AG10803 (cell line): ENCODE data around the gene SFMBT1.

Experiments
- DNase-seq: peaks from one replicate; pipeline ENCODE4 v3.0.0; 2010; ENCODE audit warnings: low read depth
- H3K4me3 ChIP-seq: 2 replicates; pipeline ENCODE4 v1.5.1; 2011; ENCODE audit warnings: mild to moderate bottlenecking, low read length, control low read depth
- CTCF ChIP-seq: conservative IDR thresholded peaks from 2 replicates; pipeline ENCODE4 v1.5.1; 2011; ENCODE audit warnings: mild to moderate bottlenecking, low read length, control low read depth, inconsistent platforms

The SFMBT1 gene

DNA sequence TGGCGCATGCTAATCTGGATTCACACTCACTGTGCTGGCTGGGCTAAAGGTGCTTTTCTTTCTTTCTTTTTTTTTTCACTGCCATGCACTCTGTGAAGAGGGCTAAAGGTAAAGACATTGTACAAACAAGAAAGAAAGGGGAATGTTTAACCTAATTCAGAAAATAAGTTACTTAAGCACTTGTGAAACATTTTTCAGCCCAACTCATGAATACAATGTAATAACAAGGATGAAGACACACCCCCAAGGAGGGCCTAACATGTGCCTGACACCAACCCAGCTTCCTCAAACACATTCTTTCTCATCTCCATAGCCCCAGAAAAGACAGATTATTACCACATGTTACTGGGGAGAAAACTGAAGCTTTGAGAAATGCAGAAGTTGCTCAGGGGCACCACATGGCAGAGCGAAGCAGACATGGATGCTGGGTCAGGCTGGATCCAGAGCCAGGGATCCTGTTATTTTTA lies 154.2 kb downstream of the SFMBT1 start:
- TF ChIP-seq CTCF: no peak
- no peak overlapping the region for H3K4me3 ChIP-seq
- DNase-seq: peak; percentile 91

DNA sequence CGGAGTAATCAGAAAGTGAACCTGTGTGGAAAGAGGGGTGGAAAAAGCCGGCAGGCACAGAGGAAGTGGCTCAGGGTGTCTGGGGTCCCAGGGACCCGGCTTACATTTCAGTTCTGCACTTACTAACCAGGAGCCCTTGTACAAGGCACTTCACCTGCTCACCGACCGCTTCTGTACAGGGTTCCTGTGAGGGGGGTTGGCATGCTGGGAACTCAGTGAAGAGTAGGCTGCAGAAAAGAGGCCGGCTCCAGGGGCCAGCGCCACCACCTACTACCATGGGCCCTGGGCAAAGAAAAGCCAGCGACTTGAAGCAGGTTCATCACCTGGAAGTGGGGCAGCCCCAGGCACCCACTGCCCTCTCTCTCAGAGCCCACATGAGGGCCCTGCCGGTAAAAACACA lies 154.7 kb downstream of the SFMBT1 start:
- no peak for DNase-seq
- no peak for TF ChIP-seq CTCF
- H3K4me3 ChIP-seq: no peak overlapping the region

- no peak for TF ChIP-seq CTCF
- no peak for DNase-seq
- no peak overlapping the region for H3K4me3 ChIP-seq
Measured at GRCh38 chr3:52890735-52891134, 155.1 kb downstream of the SFMBT1 start.

DNA sequence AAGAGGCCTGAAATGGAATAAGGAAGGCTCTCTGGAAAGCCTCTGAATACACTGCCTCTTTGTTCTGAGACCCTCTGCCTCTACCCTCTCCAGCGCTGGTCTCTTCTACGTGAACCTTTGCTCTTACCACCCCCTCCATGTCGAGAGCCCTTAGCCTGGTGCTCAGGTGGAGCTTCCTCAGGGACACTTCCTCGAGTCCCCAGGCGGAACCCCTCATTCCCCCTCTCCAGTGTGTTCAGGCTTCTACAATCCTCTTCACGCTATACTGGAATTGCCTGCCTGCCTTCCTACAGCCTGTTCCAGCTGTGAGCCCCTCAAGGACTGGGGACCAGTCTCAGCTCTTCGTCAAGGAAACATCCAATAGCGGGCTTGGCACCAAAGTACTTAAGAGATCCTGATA lies 156.0 kb downstream of the SFMBT1 start:
- H3K4me3 ChIP-seq: no peak overlapping the region
- no peak for DNase-seq
- no peak for TF ChIP-seq CTCF

DNA sequence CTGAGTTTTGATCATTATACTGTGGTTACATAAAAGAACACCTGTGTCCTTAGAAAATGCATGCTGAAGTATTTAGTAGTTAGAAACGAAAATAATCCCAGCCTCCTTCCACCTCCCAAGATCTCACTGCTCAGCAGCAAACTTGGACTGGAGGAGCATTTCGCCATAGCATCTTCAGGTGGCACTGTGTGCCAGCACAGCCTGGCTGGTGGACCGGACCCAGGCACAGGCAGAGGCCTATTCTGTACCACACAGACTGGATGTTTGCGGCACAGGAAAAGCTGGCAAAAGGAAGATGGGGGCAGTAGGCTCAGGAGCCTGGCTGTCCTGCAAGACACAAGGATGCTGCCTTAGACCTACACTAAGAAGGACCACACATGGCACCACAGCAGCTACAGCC lies 158.7 kb downstream of the SFMBT1 start:
- TF ChIP-seq CTCF: no peak
- no peak for DNase-seq

DNA sequence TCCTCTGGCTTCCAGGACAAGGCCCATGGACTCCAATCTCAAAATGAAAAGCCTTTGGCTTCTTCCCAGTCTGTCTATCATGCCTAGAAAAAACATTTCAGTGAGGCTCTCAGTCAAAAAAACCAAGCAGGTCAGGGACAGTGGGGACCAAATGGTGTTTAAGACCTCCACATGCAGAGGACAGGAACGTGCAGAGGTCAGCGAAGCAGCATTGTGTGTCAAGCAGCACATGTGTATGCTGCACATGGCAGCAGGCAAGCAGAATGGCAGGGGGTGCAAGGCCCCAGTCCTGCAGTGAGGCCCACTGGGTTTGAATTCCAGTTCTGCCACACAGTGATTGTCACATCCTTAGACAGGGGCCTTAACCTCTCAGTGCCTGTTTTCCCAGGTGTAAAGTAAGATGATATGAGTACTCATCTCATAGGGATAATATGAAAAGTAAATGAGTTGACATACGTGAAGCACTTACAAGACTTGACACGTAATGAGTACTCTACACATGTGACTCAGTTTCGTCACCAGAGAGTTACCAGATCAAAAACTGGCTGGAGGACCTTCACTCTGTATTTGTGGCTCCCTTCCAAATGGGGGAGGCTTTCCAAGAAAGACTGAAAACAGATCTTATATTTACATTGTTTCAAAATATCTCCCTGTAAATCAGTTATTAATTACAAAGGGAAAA lies 159.7 kb downstream of the SFMBT1 start:
- TF ChIP-seq CTCF: no peak
- no peak overlapping the region for H3K4me3 ChIP-seq
- no peak for DNase-seq

More for the DNA sequence above, 158.7 kb downstream of the SFMBT1 start:
- no peak overlapping the region for H3K4me3 ChIP-seq

DNA sequence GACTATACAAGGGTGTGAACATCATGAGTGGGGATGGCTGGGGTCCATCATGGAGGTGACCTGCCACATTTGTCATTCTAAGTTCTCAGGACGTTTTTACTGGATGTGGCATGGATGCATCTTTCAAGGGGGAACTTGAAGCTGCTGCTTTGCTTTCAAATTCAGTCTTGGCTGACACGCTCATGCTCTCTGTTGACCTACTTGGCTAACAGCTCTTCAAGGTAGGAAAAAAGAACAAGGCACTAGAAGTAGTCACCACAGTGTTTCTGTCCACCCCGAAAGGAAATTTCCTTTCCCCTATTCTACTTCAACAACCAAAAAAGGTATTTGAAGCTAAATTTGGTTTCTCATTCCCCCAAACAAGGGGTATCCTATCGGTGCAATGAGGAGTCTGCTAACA lies 163.5 kb downstream of the SFMBT1 start:
- no peak overlapping the region for H3K4me3 ChIP-seq
- no peak for TF ChIP-seq CTCF
- DNase-seq: no peak
